ENCODE measurements around the gene D2HGDH. TPM values are rescaled to one million over a fixed set of nuclear protein-coding genes. Genes with fewer than 3 reads are reported as not detected.

The D2HGDH gene
- total and polyA plus RNA-seq, 4 donors: 12.2 to 45.3 (median 27.2) TPM

DNA sequence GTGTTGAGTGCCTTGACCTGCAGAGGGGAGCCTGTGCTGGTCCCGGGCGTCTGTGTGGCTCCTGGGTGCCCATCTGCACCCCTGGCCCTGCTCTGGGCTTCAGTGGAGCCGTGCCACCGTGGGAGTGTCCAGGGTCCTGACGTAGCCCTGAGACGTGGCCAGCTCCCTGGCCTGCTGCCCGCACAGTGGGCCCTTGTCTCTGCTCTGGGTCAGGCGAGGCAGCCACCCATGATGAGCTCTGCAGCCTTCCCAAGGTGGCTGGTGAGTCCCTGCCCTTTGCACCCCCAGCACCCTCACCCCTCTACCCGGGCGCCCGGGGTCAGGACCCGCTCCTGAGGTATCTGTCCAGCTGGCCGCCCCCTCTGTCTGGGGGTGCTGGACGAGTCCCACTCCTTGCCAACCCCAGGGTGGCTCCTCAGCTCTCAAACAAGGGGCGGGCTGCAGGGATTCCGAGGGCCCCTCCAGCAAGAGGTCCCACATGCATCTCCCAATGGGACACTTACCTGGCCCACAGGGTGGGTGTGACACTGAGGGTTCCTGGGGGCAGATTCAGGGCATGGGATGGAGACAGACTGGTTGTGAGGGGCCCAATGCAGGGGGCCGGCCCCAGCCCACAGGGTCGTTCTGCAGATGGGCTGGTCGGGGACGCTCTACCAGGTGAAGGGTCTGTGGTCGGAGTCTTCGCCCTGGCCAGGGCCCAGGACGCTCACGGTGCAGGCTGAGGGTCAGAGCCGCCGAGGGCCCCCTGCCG is 76.9 kb downstream of the D2HGDH start:
- Histone ChIP-seq H3K9me3 (ENCODE audit: control insufficient read depth in 4 of 4, insufficient read depth in 3 of 4, low read length in 3 of 4) (peaks cover 0 to 3% (median 0%) of the 10 kb centered on the region in 4 donors), H3K36me3 (ENCODE audit: control insufficient read depth in 4 of 4, insufficient read depth in 4 of 4, low read length in 4 of 4) (no peaks in the 10 kb centered on the region), H3K27ac (ENCODE audit: low read depth in 1 of 2, low read length in 1 of 2) (no peak overlapping the region), H3K27me3 (ENCODE audit: control insufficient read depth in 3 of 3, insufficient read depth in 3 of 3, low read length in 2 of 3) (no peaks in the 10 kb centered on the region), H3K4me1 (ENCODE audit: control insufficient read depth in 5 of 5, insufficient read depth in 5 of 5, low read length in 5 of 5) (no peaks in the 10 kb centered on the region), H3K9ac (ENCODE audit: insufficient read depth in 1 of 2, low read length in 2 of 2) (no peak overlapping the region), H3K4me3 (no peak overlapping the region)
- 84 to 90% methylated on average over 24 to 27 of the region's 27 CpGs for WGBS, 2 donors
- TF ChIP-seq CTCF (IDR thresholded peaks at IDR 0.05; ENCODE audit: control extremely low read depth, extremely low read depth): no peak
- ATAC-seq (ENCODE audit: insufficient read depth, low FRiP score) (no peak), DNase-seq (no peak)

DNA sequence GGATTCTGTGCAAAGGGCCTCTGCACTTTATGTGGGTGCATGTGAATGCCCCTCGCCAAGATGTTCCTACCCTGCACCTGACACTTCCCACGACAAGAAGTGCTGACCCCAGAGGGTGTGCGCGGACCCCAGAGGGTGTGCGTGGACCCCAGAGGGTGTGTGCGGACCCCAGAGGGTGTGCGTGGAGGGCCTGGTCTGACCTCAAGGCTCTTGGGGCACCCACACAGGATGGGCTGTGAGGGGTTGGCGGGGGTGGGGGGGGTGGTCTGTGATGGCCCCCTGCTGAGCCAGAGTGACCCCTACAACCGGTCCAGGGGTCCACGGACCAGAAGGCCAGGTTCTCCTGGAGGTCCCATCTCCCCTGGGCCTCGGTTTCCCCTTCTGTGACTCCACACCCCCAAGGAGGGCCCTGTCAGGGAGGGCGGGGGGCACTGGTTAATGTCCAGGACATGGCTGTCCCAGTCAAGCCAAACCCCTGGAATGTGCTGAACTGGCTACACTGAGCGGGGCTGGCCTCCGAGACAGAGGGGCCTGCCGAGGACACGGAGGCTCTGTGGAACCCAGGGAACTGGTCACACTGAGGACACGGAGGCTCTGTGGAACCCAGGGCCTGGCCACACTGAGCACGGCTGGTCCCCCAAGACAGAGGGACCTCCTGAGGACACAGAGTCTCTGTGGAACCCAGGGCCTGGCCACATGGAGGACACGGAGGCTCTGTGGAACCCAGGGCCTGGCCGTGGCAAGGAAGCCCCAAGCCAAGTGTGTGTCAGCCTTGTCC is 77.7 kb downstream of the D2HGDH start:
- WGBS, 2 donors: 82 to 84% methylated on average over 20 of the region's 20 CpGs
- Histone ChIP-seq H3K9ac (ENCODE audit: insufficient read depth in 1 of 2, low read length in 2 of 2) (no peak overlapping the region), H3K36me3 (ENCODE audit: control insufficient read depth in 4 of 4, insufficient read depth in 4 of 4, low read length in 4 of 4) (no peaks in the 10 kb centered on the region), H3K27ac (ENCODE audit: low read depth in 1 of 2, low read length in 1 of 2) (no peak overlapping the region), H3K4me3 (no peak overlapping the region), H3K9me3 (ENCODE audit: control insufficient read depth in 4 of 4, insufficient read depth in 3 of 4, low read length in 3 of 4) (peaks cover 0 to 3% (median 0%) of the 10 kb centered on the region in 4 donors), H3K4me1 (ENCODE audit: control insufficient read depth in 5 of 5, insufficient read depth in 5 of 5, low read length in 5 of 5) (no peaks in the 10 kb centered on the region), H3K27me3 (ENCODE audit: control insufficient read depth in 3 of 3, insufficient read depth in 3 of 3, low read length in 2 of 3) (no peaks in the 10 kb centered on the region)
- ATAC-seq (ENCODE audit: insufficient read depth, low FRiP score): no peak
- DNase-seq: no peak
- TF ChIP-seq CTCF (IDR thresholded peaks at IDR 0.05; ENCODE audit: control extremely low read depth, extremely low read depth): no peak

- ATAC-seq (ENCODE audit: insufficient read depth, low FRiP score) (no peak), DNase-seq (no peak)
- no peak for TF ChIP-seq CTCF (IDR thresholded peaks at IDR 0.05; ENCODE audit: control extremely low read depth, extremely low read depth)
- WGBS, 2 donors: 84 to 91% methylated on average over 39 to 40 of the region's 40 CpGs
- H3K9me3 ChIP-seq (ENCODE audit: control insufficient read depth in 4 of 4, insufficient read depth in 3 of 4, low read length in 3 of 4): peaks cover 0 to 3% (median 0%) of the 10 kb centered on the region in 4 donors
- no peaks in the 10 kb centered on the region for H3K4me1 ChIP-seq (ENCODE audit: control insufficient read depth in 5 of 5, insufficient read depth in 5 of 5, low read length in 5 of 5)
- H3K27me3 ChIP-seq (ENCODE audit: control insufficient read depth in 3 of 3, insufficient read depth in 3 of 3, low read length in 2 of 3): no peaks in the 10 kb centered on the region
- H3K27ac ChIP-seq (ENCODE audit: low read depth in 1 of 2, low read length in 1 of 2): no peak overlapping the region
- H3K9ac ChIP-seq (ENCODE audit: insufficient read depth in 1 of 2, low read length in 2 of 2): no peak overlapping the region
- H3K4me3 ChIP-seq: no peak overlapping the region
- H3K36me3 ChIP-seq (ENCODE audit: control insufficient read depth in 4 of 4, insufficient read depth in 4 of 4, low read length in 4 of 4): no peaks in the 10 kb centered on the region
Measured at GRCh38 chr2:241812730-241813643, 78.6 kb downstream of the D2HGDH start.

All from lung (tissue), 12 donors.